Suprapubic skin (tissue), 4 donors: ENCODE data around the gene ME3. TPM values are rescaled to one million over a fixed set of nuclear protein-coding genes. Genes with fewer than 3 reads are reported as not detected.
A peak's percentile ranks its signal among the peaks of the same experiment; 100 is the strongest.

Experiments
- DNase-seq, 2 donors: peaks; one replicate each; pipeline ENCODE4 v3.0.0-alpha.2; 2019; ENCODE audit warnings: low spot score in 2 of 2
- H3K27ac ChIP-seq: fragments of 200-600 bp; sonication (generic); one replicate; pipeline ENCODE4 v1.5.1; 2019
- H3K27me3 ChIP-seq: fragments of 200-600 bp; sonication (generic); one replicate; pipeline ENCODE4 v1.5.1; 2019
- H3K36me3 ChIP-seq: fragments of 200-600 bp; sonication (generic); one replicate; pipeline ENCODE4 v1.5.1; 2019
- H3K4me1 ChIP-seq: fragments of 200-600 bp; sonication (generic); one replicate; pipeline ENCODE4 v1.5.1; 2019
- H3K4me3 ChIP-seq: fragments of 200-600 bp; sonication (generic); one replicate; pipeline ENCODE4 v1.5.1; 2019; ENCODE audit warnings: mild to moderate bottlenecking
- H3K9me3 ChIP-seq: fragments of 200-600 bp; sonication (generic); one replicate; pipeline ENCODE4 v1.5.1; 2019
- EP300 ChIP-seq: sonication (generic); formaldehyde crosslinking; IDR thresholded peaks from one replicate; pipeline ENCODE4 v1.6.1; 2017; ENCODE audit warnings: antibody characterized with exemption
- POLR2A ChIP-seq, 2 donors: fragments of 450-650 bp; IDR thresholded peaks; one replicate each; pipeline ENCODE4 v1.6.1; 2017; ENCODE audit warnings: antibody characterized with exemption in 2 of 2, mild to moderate bottlenecking in 2 of 2, moderate library complexity in 2 of 2
- POLR2AphosphoS5 ChIP-seq, 3 donors: sonication (generic); formaldehyde crosslinking; IDR thresholded peaks; one replicate each; pipeline ENCODE4 v1.6.1; 2017; ENCODE audit warnings: antibody characterized with exemption in 3 of 3
- WGBS: methylation state at CpG from one replicate; pipeline ENCODE4 v1.1.5; 2018; 5-methylcytosine and 5-hydroxymethylcytosine counted together
- total RNA-seq, 4 donors: library from RNA; depleted of rRNA; stranded (reverse); fragments of >200 nt; gene quantifications; one replicate each; pipeline ENCODE4 v1.1.0, GENCODE V29; 2016
- TF ChIP-seq, protein P1 (sequence below), 2 donors: fragments of 200-600 bp in 1 of 2; fragments of 450-650 bp in 1 of 2; sonication (generic) in 1 of 2; IDR thresholded peaks; one replicate each; pipeline ENCODE4 v1.5.1; 2016 to 2019; ENCODE audit warnings: antibody characterized with exemption in 2 of 2, mild to moderate bottlenecking in 1 of 2, moderate library complexity in 1 of 2

Gene ME3
- total RNA-seq, 4 donors from 2014 or later: 3.7 to 17.0 (median 9.4) TPM

DNA sequence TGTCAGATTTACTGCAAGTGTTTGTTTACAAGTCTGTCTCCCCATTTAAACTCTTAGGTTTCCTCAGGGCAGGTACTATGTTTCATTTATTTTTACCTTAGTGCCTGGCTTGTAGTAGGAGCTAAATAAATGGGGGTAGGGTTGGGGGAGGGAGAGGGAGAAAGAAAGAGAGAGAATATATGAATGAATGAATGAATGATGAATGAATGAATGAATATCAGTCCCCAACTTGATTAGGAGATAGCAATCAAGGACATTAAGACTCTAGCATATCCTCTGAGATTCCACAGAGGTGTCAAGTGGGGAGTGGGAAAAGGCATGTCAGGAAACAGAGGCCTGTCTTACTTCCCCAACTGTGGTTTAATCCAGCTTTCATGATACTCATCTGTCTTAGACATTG is 83.2 kb downstream of the ME3 start:
- Histone ChIP-seq H3K36me3 (no peaks in the 10 kb centered on the region), H3K27ac (no peak overlapping the region), H3K4me3 (no peak overlapping the region), H3K4me1 (peaks cover 11% of the 10 kb centered on the region), H3K27me3 (no peaks in the 10 kb centered on the region), H3K9me3 (no peaks in the 10 kb centered on the region)
- TF ChIP-seq POLR2AphosphoS5 (IDR thresholded peaks at IDR 0.05): no peak
- TF ChIP-seq EP300: no peak
- no peak for TF ChIP-seq POLR2A (IDR thresholded peaks at IDR 0.05)
- TF ChIP-seq, protein P1, sequence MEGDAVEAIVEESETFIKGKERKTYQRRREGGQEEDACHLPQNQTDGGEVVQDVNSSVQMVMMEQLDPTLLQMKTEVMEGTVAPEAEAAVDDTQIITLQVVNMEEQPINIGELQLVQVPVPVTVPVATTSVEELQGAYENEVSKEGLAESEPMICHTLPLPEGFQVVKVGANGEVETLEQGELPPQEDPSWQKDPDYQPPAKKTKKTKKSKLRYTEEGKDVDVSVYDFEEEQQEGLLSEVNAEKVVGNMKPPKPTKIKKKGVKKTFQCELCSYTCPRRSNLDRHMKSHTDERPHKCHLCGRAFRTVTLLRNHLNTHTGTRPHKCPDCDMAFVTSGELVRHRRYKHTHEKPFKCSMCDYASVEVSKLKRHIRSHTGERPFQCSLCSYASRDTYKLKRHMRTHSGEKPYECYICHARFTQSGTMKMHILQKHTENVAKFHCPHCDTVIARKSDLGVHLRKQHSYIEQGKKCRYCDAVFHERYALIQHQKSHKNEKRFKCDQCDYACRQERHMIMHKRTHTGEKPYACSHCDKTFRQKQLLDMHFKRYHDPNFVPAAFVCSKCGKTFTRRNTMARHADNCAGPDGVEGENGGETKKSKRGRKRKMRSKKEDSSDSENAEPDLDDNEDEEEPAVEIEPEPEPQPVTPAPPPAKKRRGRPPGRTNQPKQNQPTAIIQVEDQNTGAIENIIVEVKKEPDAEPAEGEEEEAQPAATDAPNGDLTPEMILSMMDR (IDR thresholded peaks at IDR 0.05): no peak
- no peak for DNase-seq

DNA sequence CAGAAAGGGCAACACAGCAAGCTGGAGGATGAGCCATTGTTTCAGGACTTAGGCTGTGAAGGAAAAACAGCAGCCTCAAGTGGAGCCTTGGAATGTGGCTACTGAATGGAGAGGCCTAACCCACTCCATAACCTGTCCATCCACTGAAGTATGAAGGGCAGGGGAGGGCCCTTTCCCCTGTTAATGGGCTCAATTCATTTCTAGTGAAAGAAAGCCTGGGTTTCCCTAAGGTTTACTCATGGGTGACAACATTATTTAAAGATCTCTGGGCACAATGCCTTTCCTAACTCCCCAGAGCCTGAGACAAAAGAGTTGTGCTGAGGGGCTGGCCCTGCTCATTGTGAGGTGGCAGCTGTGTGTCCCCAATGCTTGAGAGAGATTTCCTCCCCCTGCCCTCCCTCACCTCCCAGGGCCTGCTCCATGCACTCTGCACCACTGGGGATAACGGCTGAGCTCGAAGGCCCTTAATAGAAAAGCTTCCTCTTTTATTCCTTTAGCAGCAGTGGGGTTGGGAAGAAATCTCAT is 83.8 kb downstream of the ME3 start:
- H3K27me3 ChIP-seq: no peaks in the 10 kb centered on the region
- H3K4me3 ChIP-seq: no peak overlapping the region
- WGBS: 71% methylated on average over 2 of the region's 2 CpGs
- DNase-seq: no peak
- H3K27ac ChIP-seq: no peak overlapping the region
- TF ChIP-seq EP300 (no peak), POLR2A (IDR thresholded peaks at IDR 0.05) (no peak)
- peaks cover 11% of the 10 kb centered on the region for H3K4me1 ChIP-seq
- H3K9me3 ChIP-seq: no peaks in the 10 kb centered on the region
- no peaks in the 10 kb centered on the region for H3K36me3 ChIP-seq

DNA sequence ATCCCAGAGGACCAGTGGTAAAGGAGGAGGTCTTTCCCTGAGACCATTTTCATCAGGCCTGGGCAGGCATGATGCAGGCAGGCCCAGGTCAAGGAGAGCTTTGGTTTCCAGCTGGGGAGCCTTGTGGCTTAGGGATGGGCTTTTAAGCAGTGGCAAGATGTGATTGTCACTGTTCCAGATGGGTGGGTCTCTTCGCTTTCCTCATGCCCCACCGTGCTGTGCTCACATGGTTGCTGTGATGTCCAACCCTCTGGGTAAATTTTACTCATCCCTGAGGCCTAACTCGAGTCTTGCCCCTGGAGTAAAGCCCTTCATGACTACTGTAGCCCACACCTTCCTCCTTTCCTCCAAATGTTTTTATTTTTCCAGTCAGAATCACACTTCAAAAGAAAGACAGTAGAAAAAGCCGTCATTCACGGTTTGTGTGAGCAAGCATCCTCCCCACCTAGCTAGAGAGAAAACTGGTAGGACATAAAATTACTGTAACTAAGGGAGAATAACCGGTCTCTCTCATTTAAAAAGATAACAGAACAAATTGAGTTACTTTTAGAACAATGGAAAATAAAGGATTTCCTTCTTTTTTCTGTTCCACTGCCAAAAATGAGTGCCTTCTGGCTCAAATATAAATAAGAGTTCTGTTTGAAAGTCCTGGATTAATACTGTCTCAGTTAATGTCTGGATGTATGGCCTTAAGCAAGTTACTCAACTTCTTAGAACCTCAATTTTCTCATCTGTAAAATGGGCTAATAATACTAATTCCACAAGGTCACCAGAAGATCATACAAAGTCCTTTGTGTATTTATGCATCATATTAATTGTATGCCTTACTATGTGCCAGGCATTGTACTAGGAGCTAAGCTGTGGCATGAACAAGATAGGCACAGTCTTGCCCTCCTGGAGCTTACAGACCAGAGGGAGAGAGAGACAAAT is 84.9 kb downstream of the ME3 start:
- no peak overlapping the region for H3K4me3 ChIP-seq
- peak overlapping the region; percentile 4 for H3K27ac ChIP-seq

DNA sequence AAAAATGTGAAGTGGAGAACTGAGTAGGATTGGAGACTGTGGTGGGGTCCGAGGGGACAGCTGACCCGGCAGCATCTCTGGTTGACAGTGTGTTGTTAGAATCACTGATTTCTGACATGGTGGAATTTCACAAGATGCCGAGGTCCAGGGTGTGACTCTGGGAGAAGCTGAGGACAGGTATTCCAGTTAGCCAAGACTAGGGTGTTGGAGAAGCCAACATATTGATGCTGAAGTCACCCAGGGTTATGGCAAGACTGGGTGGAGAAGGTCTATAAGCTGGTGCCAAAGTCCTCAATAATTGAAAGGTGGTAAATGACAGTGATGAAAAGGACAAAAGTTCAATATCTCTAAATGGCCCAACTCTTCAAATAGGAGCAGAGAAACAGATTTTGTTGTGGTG is 86.1 kb downstream of the ME3 start:
- WGBS: 95% methylated on average over 3 of the region's 3 CpGs
- TF ChIP-seq EP300 (no peak), POLR2AphosphoS5 (IDR thresholded peaks at IDR 0.05) (no peak), POLR2A (IDR thresholded peaks at IDR 0.05) (no peak)
- TF ChIP-seq, protein P1 (IDR thresholded peaks at IDR 0.05): no peak
- no peak overlapping the region for H3K27ac ChIP-seq

More for the DNA sequence above, 84.9 kb downstream of the ME3 start:
- DNase-seq: no peak
- Histone ChIP-seq H3K4me1 (peaks cover 2% of the 10 kb centered on the region), H3K27me3 (no peaks in the 10 kb centered on the region), H3K36me3 (no peaks in the 10 kb centered on the region), H3K9me3 (no peaks in the 10 kb centered on the region)
- WGBS: 72% methylated on average over 6 of the region's 6 CpGs
- TF ChIP-seq POLR2AphosphoS5 (IDR thresholded peaks at IDR 0.05): no peak
- TF ChIP-seq EP300: no peak
- TF ChIP-seq, protein P1 (IDR thresholded peaks at IDR 0.05): no peak
- TF ChIP-seq POLR2A (IDR thresholded peaks at IDR 0.05): no peak

DNA sequence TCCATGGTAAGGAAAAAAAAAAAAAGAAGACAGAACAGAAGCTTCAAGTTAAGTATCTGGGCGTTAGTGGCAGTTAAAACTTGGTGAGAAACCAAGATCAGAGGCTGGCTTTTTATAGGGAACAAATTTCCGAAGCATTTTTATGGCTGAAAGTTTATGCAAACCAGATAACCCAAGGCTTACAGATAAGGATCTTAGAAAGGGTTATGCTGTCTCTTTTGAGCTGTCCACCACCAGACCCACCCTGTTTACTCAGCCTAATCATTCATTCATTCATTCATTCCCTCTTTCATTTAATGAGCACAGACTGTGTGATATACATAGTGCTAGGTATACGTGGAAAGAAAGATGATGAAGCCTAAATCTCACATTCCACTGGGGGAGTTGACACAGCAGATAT is 89.5 kb downstream of the ME3 start:
- DNase-seq: no peak
- WGBS: 41% methylated on average over 3 of the region's 3 CpGs
- no peaks in the 10 kb centered on the region for H3K27me3 ChIP-seq
- H3K27ac ChIP-seq: no peak overlapping the region
- no peaks in the 10 kb centered on the region for H3K9me3 ChIP-seq
- no peaks in the 10 kb centered on the region for H3K36me3 ChIP-seq
- TF ChIP-seq EP300 (no peak), POLR2AphosphoS5 (IDR thresholded peaks at IDR 0.05) (no peak), POLR2A (IDR thresholded peaks at IDR 0.05) (no peak)
- TF ChIP-seq, protein P1 (IDR thresholded peaks at IDR 0.05): no peak
- H3K4me1 ChIP-seq: peaks cover 15% of the 10 kb centered on the region
- no peak overlapping the region for H3K4me3 ChIP-seq

More for the DNA sequence above, 86.1 kb downstream of the ME3 start:
- H3K9me3 ChIP-seq: no peaks in the 10 kb centered on the region
- H3K4me1 ChIP-seq: no peaks in the 10 kb centered on the region
- no peak for DNase-seq
- no peaks in the 10 kb centered on the region for H3K36me3 ChIP-seq
- H3K4me3 ChIP-seq: no peak overlapping the region
- no peaks in the 10 kb centered on the region for H3K27me3 ChIP-seq
